Osteocyte (in vitro differentiated cells): ENCODE results near the gene BPIFB3. TPM values are rescaled to one million over a fixed set of nuclear protein-coding genes. Genes with fewer than 3 reads are reported as not detected.

ENCODE experiments used
- DNase-seq: peaks from one replicate; pipeline ENCODE4 v3.0.0; 2021; ENCODE audit warnings: mixed read lengths; ENCODE audit not compliant: unreplicated experiment; ENCODE audit errors: extremely low spot score
- H3K27ac Mint-ChIP-seq: one replicate; pipeline ENCODE4 v1.8.0; 2021; ENCODE audit warnings: mild to moderate bottlenecking, mixed read lengths; ENCODE audit not compliant: unreplicated experiment
- H3K27me3 Mint-ChIP-seq: one replicate; pipeline ENCODE4 v1.8.0; 2021; ENCODE audit warnings: mixed read lengths; ENCODE audit not compliant: unreplicated experiment
- H3K36me3 Mint-ChIP-seq: one replicate; pipeline ENCODE4 v1.8.0; 2021; ENCODE audit warnings: mixed read lengths; ENCODE audit not compliant: unreplicated experiment
- H3K4me1 Mint-ChIP-seq: one replicate; pipeline ENCODE4 v1.8.0; 2021; ENCODE audit warnings: mixed read lengths; ENCODE audit not compliant: unreplicated experiment
- H3K4me3 Mint-ChIP-seq: one replicate; pipeline ENCODE4 v1.8.0; 2021; ENCODE audit warnings: mild to moderate bottlenecking, moderate library complexity, mixed read lengths; ENCODE audit not compliant: unreplicated experiment
- H3K9me3 Mint-ChIP-seq: one replicate; pipeline ENCODE4 v1.8.0; 2021; ENCODE audit warnings: mixed read lengths; ENCODE audit not compliant: unreplicated experiment
- CTCF ChIP-seq: fragments of 200-600 bp; sonication (generic); IDR thresholded peaks from 2 replicates; pipeline ENCODE4 v1.5.0; 2021; ENCODE audit warnings: antibody characterized with exemption, mild to moderate bottlenecking, moderate library complexity
- total RNA-seq: library from RNA; stranded (reverse); gene quantifications from 2 replicates; pipeline ENCODE4 v1.2.1, GENCODE V29; 2021

BPIFB3 gene
- total RNA-seq, 1 donor from 2014 or later: not detected

- no peaks in the 10 kb centered on the region for H3K4me1 Mint-ChIP-seq
- no peak for TF ChIP-seq CTCF
- no peak for DNase-seq
- H3K4me3 Mint-ChIP-seq: no peak overlapping the region
- no peaks in the 10 kb centered on the region for H3K36me3 Mint-ChIP-seq
- H3K9me3 Mint-ChIP-seq: no peaks in the 10 kb centered on the region
- no peak overlapping the region for H3K27ac Mint-ChIP-seq
- H3K27me3 Mint-ChIP-seq: peaks cover 9% of the 10 kb centered on the region
Observed at GRCh38 chr20:33065785-33066184, 12.1 kb downstream of the BPIFB3 start.

DNA sequence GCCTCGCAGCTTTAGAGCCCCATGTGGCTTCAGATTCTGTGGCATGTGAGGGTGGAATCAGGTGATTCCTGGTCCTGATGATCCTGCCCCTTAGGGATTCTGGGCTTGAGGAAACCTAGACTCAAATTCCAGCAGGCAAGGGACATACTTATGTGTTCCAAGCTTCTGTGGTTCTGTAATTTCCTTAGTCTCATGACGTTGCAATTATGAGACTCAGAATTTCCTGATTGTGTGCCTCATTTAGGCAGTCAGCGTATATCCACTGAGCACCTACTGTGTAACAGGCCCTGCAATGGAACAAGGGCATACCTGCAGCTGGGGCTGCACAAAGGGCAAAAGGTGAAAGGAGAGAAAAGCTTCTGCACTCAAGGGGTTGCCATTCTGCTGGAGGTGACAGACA lies 14.1 kb downstream of the BPIFB3 start:
- no peaks in the 10 kb centered on the region for H3K36me3 Mint-ChIP-seq
- peaks cover 6% of the 10 kb centered on the region for H3K27me3 Mint-ChIP-seq
- no peak overlapping the region for H3K27ac Mint-ChIP-seq
- H3K9me3 Mint-ChIP-seq: no peaks in the 10 kb centered on the region
- H3K4me3 Mint-ChIP-seq: no peak overlapping the region
- TF ChIP-seq CTCF: no peak
- no peaks in the 10 kb centered on the region for H3K4me1 Mint-ChIP-seq
- no peak for DNase-seq

- H3K4me3 Mint-ChIP-seq: no peak overlapping the region
- no peak overlapping the region for H3K27ac Mint-ChIP-seq
- no peaks in the 10 kb centered on the region for H3K36me3 Mint-ChIP-seq
- no peak for DNase-seq
- no peaks in the 10 kb centered on the region for H3K4me1 Mint-ChIP-seq
- H3K9me3 Mint-ChIP-seq: no peaks in the 10 kb centered on the region
- peaks cover 6% of the 10 kb centered on the region for H3K27me3 Mint-ChIP-seq
- no peak for TF ChIP-seq CTCF
Observed at GRCh38 chr20:33068251-33068939, 14.7 kb downstream of the BPIFB3 start.

DNA sequence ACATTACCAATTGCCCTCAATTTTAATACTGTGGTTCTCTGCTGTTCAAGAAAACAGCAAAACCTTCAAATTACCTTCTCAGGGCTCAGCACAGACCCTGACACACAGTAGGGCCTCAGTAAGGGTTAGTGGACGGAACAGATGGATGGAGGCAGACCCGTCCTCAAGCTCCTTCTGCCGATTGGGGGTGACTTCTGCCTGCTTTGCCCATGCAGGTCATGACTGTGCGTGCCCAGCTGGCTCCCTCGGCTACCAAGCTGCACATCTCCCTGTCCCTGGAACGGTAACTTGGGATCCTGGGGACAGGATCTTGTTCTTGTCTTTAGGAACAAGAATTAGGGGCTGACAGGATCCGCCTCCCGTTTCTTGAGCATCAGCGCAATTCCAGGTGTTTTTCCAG lies 16.0 kb downstream of the BPIFB3 start:
- Mint-ChIP-seq H3K27ac (no peak overlapping the region), H3K9me3 (no peaks in the 10 kb centered on the region), H3K27me3 (peaks cover 6% of the 10 kb centered on the region), H3K4me3 (no peak overlapping the region), H3K36me3 (no peaks in the 10 kb centered on the region), H3K4me1 (no peaks in the 10 kb centered on the region)
- DNase-seq: no peak
- no peak for TF ChIP-seq CTCF

DNA sequence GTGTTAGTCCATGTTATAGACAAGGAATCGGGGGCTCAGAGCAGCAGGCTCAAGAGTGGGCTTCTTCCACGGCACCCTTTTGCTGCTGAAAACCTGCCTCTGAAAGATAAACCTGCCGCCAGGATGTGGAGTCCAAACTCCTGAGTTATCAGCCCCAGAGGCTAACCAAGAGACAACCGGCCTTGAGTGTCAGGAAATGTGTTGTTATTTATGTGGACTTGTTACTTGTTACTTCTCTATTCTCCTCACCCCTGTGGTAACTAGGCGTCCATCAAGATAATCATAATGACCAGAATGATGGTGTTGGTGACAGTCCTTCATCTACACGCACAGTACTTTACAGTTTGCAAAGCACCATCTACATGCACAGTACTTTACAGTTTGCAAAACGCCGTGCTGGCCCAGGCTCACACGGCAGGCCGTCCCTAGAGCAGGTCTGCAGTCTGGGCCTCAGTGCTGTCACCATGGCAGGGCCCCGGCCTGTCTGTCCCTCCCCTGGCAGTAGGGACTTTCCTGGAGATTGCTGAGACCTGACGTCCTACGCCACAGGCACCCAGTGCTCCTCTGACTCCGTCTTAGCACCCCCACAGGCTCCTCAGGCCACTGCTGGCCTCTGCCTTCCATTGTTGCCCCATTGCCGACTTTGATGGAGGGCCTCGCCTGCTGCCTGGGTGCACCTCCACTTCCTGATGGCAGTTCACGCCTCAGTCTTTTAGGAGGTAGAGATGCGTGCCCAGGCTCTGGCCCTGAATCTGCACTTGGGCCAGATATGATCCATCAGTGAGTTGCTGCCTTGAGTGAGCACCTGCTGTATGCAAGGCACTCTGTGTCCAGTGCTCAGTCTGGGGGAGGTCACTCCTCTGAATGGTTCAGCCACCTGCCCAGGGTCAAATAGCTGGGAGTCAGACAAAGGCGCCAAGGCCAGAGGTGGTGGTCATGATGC lies 16.7 kb downstream of the BPIFB3 start:
- Mint-ChIP-seq H3K27me3 (peaks cover 6% of the 10 kb centered on the region), H3K9me3 (no peaks in the 10 kb centered on the region), H3K27ac (no peak overlapping the region), H3K36me3 (no peaks in the 10 kb centered on the region), H3K4me3 (no peak overlapping the region), H3K4me1 (no peaks in the 10 kb centered on the region)
- TF ChIP-seq CTCF: no peak
- no peak for DNase-seq
